Hepatocyte (in vitro differentiated cells): ENCODE measurements around the gene MGAT5B. TPM values are rescaled to one million over a fixed set of nuclear protein-coding genes. Genes with fewer than 3 reads are reported as not detected.

Source experiments
- DNase-seq: peaks from one replicate; pipeline ENCODE4 v3.0.0-alpha.2; 2016; ENCODE audit warnings: low spot score
- H2AFZ ChIP-seq: fragments of 200-600 bp; sonication (generic); 2 replicates; pipeline ENCODE4 v1.6.0; 2016; ENCODE audit warnings: antibody characterized with exemption, mild to moderate bottlenecking
- H3K27ac ChIP-seq: fragments of 200-600 bp; sonication (generic); 2 replicates; pipeline ENCODE4 v1.5.1; 2016; ENCODE audit warnings: mild to moderate bottlenecking
- H3K27me3 ChIP-seq: fragments of 200-600 bp; sonication (generic); 2 replicates; pipeline ENCODE4 v1.6.1; 2016
- H3K36me3 ChIP-seq: fragments of 200-600 bp; sonication (generic); replicated peaks from 2 replicates; pipeline ENCODE4 v1.5.1; 2016; ENCODE audit warnings: low read depth; ENCODE audit not compliant: insufficient read depth
- H3K4me1 ChIP-seq: fragments of 200-600 bp; sonication (generic); 2 replicates; pipeline ENCODE4 v1.5.1; 2016; ENCODE audit warnings: mild to moderate bottlenecking, moderate library complexity; ENCODE audit not compliant: insufficient read depth
- H3K4me2 ChIP-seq: fragments of 200-600 bp; sonication (generic); 2 replicates; pipeline ENCODE4 v1.6.0; 2016
- H3K4me3 ChIP-seq: fragments of 200-600 bp; sonication (generic); 2 replicates; pipeline ENCODE4 v1.5.1; 2016; ENCODE audit warnings: mild to moderate bottlenecking
- H3K79me2 ChIP-seq: fragments of 200-600 bp; sonication (generic); 2 replicates; pipeline ENCODE4 v1.6.0; 2017; ENCODE audit warnings: mild to moderate bottlenecking
- H3K9me2 ChIP-seq: fragments of 200-600 bp; sonication (generic); replicated peaks from 2 replicates; pipeline ENCODE4 v1.6.0; 2017; ENCODE audit warnings: mild to moderate bottlenecking; ENCODE audit not compliant: insufficient read depth
- H3K9me3 ChIP-seq: fragments of 200-600 bp; sonication (generic); 2 replicates; pipeline ENCODE4 v1.5.1; 2016; ENCODE audit warnings: low read depth, mild to moderate bottlenecking
- H4K20me1 ChIP-seq: fragments of 200-600 bp; sonication (generic); 2 replicates; pipeline ENCODE4 v1.6.0; 2016; ENCODE audit warnings: mild to moderate bottlenecking; ENCODE audit not compliant: insufficient read depth, poor library complexity, severe bottlenecking
- CTCF ChIP-seq: fragments of 200-600 bp; sonication (generic); IDR thresholded peaks from 2 replicates; pipeline ENCODE4 v1.5.1; 2016; ENCODE audit warnings: antibody characterized with exemption, mild to moderate bottlenecking; ENCODE audit not compliant: poor library complexity
- EZH2 ChIP-seq: fragments of 200-600 bp; sonication (generic); IDR thresholded peaks from 2 replicates; pipeline ENCODE4 v1.6.1; 2016; ENCODE audit warnings: antibody characterized with exemption, mild to moderate bottlenecking, borderline replicate concordance
- EZH2phosphoT487 ChIP-seq: fragments of 200-600 bp; sonication (generic); IDR thresholded peaks from one replicate; pipeline ENCODE4 v1.6.1; 2018; ENCODE audit warnings: antibody characterized with exemption, mild to moderate bottlenecking, low read depth, moderate library complexity; ENCODE audit not compliant: unreplicated experiment, severe bottlenecking
- WGBS: methylation state at CpG from one replicate; pipeline ENCODE4 v1.1.6; 2016; ENCODE audit warnings: low lambda C conversion rate; ENCODE audit errors: missing lambda C conversion rate; 5-methylcytosine and 5-hydroxymethylcytosine counted together
- polyA plus RNA-seq: library from polyadenylated mRNA; unstranded; fragments of >200 nt; fragmentation: Nextera tagmentation; extraction: Ambion mirVana; gene quantifications from 2 replicates; pipeline ENCODE4 v1.2.1, GENCODE V29; 2016
- total RNA-seq: library from RNA; depleted of rRNA; stranded (reverse); fragments of >200 nt; gene quantifications from 2 replicates; pipeline ENCODE4 v1.2.3, GENCODE V29; 2014

MGAT5B gene
- total and polyA plus RNA-seq, 2 experiments from 2014 or later: 0.89 to 1.1 TPM

DNA sequence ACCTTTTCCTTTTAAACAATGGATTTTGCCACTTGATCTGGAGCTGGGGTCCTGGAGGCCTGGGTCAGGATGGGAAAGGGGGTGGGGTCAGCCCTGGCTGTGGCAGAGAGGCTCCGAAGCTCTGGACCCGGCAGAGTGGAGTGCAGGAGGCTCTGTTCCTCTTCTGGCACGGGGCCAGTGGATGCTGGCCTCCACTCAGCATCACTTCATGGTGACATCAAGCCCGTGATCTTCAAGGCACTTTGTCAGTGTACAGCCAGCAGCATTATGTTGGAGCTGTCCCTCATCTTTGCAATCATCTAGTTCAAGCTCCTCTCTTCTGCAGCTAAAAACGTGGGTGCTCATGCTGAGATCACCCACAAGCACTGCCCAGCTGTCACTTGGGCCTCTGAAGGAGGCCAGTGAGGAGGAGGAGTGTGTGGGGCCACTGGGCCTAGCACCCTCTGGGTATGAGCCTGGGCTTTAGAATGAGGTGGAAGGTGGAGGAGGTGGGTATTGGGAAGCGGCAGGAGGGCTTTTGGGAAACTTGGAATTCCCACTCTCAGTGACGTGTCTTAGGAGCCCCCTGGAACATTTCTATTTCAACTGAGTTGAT is 45.9 kb upstream of the MGAT5B start:
- DNase-seq: no peak
- Histone ChIP-seq H4K20me1 (no peaks in the 10 kb centered on the region), H3K79me2 (no peaks in the 10 kb centered on the region), H3K27me3 (no peaks in the 10 kb centered on the region), H3K36me3 (no peaks in the 10 kb centered on the region), H3K9me3 (no peaks in the 10 kb centered on the region), H3K4me3 (no peak overlapping the region), H3K4me2 (no peak overlapping the region), H3K27ac (no peak overlapping the region), H3K4me1 (no peaks in the 10 kb centered on the region), H2AFZ (no peak overlapping the region), H3K9me2 (no peaks in the 10 kb centered on the region)
- WGBS: 79% methylated on average over 7 of the region's 7 CpGs
- TF ChIP-seq EZH2phosphoT487 (no peak), EZH2 (no peak), CTCF (no peak)

DNA sequence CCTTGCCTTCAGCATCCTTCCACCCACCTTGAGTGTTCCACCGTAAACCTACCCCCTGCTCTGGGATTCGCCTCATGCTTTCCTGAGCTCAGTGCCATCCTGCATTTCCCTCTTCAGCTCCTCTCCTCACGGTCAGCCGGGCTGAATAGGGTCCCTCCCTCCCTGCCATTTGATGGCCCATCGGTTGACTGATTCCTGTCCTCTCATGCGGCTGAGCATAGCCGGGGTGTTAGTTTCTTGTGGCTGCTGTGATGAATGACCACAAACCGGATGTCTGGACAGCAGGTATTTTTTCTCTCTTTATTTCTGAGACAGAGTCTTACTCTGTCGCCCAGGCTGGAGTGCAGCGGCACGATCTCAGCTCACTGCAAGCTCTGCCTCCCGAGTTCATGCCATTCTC is 44.1 kb upstream of the MGAT5B start:
- H3K4me2 ChIP-seq: no peak overlapping the region
- H3K79me2 ChIP-seq: no peaks in the 10 kb centered on the region
- H4K20me1 ChIP-seq: no peaks in the 10 kb centered on the region
- WGBS: 89% methylated on average over 12 of the region's 12 CpGs
- H3K9me3 ChIP-seq: no peaks in the 10 kb centered on the region
- TF ChIP-seq EZH2phosphoT487 (no peak), CTCF (no peak), EZH2 (no peak)
- H3K9me2 ChIP-seq: no peaks in the 10 kb centered on the region
- H3K4me3 ChIP-seq: no peak overlapping the region
- no peaks in the 10 kb centered on the region for H3K4me1 ChIP-seq
- no peaks in the 10 kb centered on the region for H3K36me3 ChIP-seq
- no peaks in the 10 kb centered on the region for H3K27me3 ChIP-seq
- DNase-seq: no peak
- no peak overlapping the region for H3K27ac ChIP-seq
- no peak overlapping the region for H2AFZ ChIP-seq

DNA sequence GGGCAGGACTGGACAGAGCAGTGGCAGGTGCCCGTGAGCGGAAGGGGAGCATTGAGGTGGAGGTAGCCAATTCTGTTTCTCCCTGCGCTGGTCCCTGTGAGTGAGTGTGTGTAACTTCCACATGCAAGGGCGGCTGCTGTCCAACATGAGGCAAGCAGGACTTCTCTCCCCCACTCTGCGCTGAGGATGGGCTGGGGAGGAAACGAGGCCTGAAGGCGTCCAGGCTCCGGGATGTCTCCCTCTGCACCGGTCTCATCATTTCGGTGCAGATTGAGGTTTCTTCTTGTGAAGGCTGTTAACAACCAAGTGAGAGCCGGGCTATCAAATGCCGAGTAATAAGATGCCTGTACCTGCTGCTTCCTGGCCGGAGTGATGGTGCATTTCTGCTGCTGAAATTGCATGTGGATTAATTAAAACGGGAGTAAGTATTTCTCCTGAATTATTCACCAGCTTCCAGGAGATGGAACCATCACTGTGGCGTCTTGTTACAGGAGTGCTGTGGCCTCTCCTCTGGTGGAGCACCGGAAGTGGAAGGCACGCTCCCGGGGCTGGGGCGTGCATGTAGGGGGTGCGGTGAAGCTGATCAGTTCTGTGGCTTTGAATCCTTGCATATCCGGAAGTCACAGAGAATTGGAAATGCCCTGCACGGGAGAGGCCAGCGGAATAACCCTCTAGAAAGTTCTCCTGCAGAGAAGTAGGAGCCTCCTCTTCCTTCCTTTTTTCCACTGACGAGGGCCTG is 41.7 kb upstream of the MGAT5B start:
- no peak overlapping the region for H3K27ac ChIP-seq

More for the DNA sequence above, 41.7 kb upstream of the MGAT5B start:
- Histone ChIP-seq H2AFZ (no peak overlapping the region), H3K4me1 (no peaks in the 10 kb centered on the region), H3K9me3 (no peaks in the 10 kb centered on the region), H3K4me2 (no peak overlapping the region), H3K9me2 (no peaks in the 10 kb centered on the region), H3K4me3 (no peak overlapping the region), H3K36me3 (no peaks in the 10 kb centered on the region), H3K79me2 (no peaks in the 10 kb centered on the region), H4K20me1 (no peaks in the 10 kb centered on the region), H3K27me3 (no peaks in the 10 kb centered on the region)
- DNase-seq: no peak
- TF ChIP-seq CTCF (no peak), EZH2 (no peak), EZH2phosphoT487 (no peak)
- WGBS: 74% methylated on average over 24 of the region's 24 CpGs
